Activated CD4-positive, CD25-positive, alpha-beta regulatory T cell treated with anti-CD3 and anti-CD28 coated beads, Interleukin-2, amount 50 U/mL, for 72 hours (primary cell): ENCODE data around the gene DNASE1L2.
"Not testable (repeated sequence)": the region's sequence is repeated elsewhere in the genome, so short reads cannot be mapped to it uniquely, and the experiment has no call there.

Source experiments
- DNase-seq: peaks from one replicate; pipeline ENCODE4 v3.0.0; 2021

DNASE1L2 gene

DNA sequence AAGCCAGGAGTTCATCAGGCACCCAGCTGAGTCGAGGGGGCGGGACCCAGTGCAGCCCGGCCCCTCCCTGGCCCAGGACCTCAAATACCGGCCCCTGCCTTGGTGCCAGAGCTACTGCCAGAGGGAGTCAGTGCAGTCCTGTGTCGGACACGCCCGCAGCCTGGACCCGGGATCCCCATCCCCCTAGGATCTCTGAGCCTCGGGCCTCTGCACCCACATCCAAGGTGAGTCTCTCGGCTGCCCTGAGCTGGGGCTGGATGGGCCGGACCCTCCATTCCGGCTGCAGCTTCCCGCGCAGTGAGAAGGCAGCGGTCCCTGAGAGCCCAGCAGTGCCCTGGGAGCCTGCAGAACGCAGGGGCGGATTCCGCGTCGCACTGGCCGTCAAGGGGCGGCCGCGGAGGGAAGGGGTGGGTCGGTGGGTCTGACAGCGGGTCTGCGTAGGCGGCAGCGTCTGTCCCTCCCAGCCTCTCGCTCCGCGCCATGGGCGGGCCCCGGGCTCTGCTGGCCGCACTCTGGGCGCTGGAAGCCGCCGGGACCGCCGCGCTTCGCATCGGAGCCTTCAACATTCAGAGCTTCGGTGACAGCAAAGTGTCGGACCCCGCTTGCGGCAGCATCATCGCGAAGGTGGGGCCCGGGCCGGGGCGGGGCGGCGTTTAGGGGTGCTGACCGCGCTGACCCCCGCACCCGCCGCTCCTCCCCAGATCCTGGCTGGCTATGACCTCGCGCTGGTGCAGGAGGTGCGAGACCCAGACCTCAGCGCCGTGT, at the start of gene DNASE1L2:
DNASE1L2 (plus strand) TSS at position 108 of the 765 bp plus-strand sequence; CDS start at position 481, 373 bp downstream.
- DNase-seq: no peak

DNA sequence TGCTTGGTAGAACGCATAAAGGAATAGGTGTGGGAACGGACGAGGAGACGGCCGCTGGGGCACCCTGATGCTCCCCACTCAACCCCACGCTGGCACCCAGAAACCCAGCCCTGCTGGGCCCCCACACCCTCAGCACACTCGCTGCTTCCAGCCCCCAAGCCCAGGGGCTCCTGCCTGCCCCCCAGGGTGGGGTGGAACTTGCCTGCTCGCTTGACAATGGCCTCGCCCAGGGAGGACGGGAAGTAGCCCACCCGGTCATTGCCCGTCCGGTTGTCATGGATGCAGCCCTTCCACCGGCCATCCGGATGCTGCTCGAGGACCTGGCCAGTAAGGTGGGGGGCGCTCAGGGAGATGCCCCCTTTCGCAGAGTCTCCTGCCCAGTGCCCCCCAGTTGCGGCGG, 49.7 kb upstream of the DNASE1L2 start:
- no peak for DNase-seq

- DNase-seq: no peak
These were observed 49.0 kb upstream of the DNASE1L2 start for GRCh38 chr16:2187212-2187611.

DNA sequence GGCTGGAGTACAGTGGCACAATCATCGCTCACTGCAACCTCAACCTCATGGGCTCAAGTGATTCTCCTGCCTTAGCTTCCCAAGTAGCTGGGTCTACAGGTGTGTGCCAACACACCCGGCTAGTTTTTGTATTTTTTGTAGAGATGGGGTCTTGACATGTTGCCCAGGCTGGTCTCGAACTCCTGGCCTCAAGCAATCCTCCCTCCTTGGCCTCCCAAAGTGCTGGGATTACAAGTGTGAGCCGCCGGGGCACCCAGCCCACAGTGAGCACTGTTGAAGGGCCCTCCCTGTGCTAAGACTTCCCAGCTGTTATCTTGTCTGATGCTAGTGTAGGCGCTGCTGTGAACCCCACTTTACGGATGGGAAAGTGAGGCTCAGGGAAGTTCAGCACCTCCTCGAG, 47.8 kb upstream of the DNASE1L2 start:
- DNase-seq: no peak

DNA sequence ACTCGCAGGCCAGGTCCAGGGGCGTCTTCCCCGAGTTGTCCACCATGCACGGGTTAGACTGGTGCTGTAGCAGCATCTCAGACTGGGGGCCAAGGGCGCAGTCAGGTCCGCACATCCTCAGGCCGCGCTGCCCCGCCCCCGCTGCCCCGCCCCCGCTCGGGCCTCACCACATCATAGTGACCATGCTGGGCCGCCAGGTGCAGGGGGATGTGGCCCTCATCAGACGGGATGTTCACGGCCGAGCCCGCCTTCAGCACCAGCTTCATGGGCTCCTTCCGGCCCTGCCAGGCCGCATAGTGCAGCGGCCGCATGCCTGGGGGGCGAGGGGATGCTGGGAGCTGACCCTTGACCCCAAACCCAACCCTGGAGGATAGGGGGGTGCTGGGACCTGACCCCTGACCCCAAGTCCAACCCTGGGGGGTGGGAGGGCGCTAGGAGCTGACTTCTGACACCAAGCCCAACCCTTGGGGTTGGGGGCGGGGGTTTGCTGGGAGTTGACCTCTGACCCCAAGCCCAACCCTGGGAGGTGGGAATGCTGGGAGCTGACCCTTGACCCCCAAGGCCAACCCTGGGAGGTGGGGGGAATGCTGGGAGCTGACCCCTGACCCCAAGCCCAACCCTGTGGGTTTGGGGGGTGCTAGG, 46.9 kb upstream of the DNASE1L2 start:
- DNase-seq: no peak

- no peak for DNase-seq
These were observed 46.1 kb upstream of the DNASE1L2 start for GRCh38 chr16:2190002-2190658.

GRCh38 chr16:2190659-2191445, 45.4 kb upstream of the DNASE1L2 start:
- no peak for DNase-seq

GRCh38 chr16:2191446-2191706, 44.9 kb upstream of the DNASE1L2 start:
- no peak for DNase-seq

DNA sequence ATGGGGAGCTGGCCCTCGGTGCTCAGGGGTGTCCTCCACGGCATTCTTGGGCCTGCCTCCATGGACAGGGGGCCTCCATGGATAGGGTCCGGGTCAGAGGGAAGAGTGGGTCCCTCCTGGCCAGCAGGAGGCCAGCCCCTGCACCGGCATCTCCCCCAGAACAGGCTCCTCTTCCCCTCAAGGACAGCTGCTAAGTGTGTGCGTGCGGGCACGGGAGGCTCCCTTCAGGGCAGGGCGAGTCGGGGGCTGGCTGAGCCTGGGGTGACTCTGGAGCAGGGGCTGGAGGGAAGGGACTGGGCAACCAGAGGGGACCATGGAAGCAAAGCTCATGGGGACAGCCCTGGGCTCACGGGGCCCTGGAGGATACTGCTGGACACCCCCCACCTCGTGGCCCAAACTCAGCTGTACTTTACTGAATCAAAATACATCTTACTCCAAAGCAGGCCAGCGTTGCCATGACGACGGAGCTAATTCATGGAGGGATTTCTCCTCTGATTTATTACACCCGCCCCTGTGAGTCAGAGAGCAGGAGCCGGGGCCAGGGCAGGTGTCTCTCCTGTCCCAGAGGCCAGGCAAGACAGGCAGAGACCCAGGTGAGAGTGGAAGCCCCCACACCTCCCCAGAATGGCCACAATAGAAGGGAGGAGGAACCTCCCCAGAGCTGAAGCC, 41.9 kb upstream of the DNASE1L2 start:
- no peak for DNase-seq

GRCh38 chr16:2194852-2195321, 41.4 kb upstream of the DNASE1L2 start:
- DNase-seq: no peak

GRCh38 chr16:2195322-2196161, 40.7 kb upstream of the DNASE1L2 start:
- DNase-seq: no peak

DNA sequence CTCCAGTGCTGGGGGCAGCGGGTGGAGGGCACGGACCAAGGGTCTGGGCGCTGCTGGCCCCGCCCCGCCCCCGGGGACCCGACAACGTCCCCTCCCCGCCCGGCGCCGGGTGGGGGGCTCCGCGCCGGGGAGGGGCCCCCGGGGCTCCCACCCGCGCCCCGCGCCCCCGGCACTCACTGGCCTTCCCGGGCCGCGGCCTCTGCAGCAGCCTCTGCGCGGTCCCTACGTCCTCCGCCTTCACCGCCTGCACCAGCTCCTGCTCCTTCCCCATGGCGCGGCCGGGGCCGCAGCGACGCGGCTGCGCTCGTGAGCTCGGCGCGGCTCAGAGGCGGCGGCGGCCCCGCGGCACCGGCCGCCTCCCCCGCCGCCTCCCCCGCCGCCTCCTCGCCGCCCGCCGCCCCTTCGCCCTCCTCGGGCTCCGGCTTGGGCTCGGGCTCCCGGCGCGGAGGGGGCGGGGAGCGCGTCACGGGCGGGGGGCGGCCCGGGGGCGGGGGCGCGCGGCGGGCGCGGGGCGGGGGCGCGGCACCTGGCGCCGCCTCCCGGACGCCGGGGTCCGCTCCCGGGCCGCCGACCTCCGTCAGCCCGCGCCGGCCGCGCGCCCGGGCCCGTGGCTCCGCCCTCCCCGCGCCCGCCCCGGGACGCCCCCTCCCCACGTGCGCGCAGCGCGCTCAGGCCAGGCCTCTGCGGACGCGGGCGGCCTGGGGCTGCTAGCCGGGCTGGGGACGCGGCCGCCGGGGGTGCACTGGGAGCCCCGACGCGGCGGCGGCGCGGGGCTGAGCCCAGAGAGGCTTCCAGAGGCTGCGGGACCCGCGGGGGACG, 39.9 kb upstream of the DNASE1L2 start, which contains the start of gene CASKIN1:
CASKIN1 (minus strand) TSS at position 444 of the 819 bp plus-strand sequence; CDS start at position 271, 173 bp downstream.
- no peak for DNase-seq

- DNase-seq: no peak
These were observed 39.2 kb upstream of the DNASE1L2 start for GRCh38 chr16:2196981-2197511.

- no peak for DNase-seq
These were observed 38.5 kb upstream of the DNASE1L2 start for GRCh38 chr16:2197765-2198164.

DNA sequence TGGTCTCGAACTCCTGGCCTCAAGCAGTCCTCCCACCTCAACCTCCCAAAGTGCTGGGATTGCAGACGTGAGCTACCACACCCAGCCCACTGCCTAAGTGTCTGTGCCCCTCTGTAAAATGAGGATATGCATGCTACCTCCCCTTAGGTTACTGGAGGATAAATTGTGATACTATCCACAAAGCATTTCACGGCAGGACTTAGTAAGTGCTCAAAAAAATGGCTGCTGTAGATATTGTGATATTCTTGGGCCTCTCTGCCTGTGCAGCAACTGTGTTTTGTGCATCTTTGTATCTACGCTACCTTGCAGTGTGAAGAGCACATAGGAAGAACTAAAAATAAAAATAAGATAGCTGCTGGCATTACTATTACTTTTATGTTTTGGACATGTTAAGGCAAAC, 38.0 kb upstream of the DNASE1L2 start:
- DNase-seq: no peak

DNA sequence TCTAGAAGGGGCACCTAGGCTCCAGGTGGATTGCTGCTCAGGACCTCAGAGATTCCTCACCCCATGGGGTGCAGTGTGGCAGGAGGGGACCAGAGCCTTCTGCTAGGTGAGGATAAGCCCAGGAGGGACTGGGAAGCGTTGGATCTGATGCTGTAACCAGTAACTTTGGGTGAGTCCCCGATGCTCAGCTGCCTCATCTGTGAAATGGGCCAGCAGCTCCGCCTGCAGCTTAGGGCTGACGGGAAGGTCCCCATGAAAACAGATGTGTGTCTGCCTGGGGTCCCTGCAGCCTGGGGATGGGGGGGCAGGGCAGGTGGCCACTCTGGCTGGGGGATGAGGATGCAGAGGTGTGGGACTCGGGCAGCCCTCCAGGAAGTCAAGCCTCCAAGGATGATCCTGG, 37.1 kb upstream of the DNASE1L2 start:
- DNase-seq: no peak

GRCh38 chr16:2199621-2200139, 36.6 kb upstream of the DNASE1L2 start:
- DNase-seq: no peak

GRCh38 chr16:2200313-2200712, 35.9 kb upstream of the DNASE1L2 start:
- no peak for DNase-seq

DNA sequence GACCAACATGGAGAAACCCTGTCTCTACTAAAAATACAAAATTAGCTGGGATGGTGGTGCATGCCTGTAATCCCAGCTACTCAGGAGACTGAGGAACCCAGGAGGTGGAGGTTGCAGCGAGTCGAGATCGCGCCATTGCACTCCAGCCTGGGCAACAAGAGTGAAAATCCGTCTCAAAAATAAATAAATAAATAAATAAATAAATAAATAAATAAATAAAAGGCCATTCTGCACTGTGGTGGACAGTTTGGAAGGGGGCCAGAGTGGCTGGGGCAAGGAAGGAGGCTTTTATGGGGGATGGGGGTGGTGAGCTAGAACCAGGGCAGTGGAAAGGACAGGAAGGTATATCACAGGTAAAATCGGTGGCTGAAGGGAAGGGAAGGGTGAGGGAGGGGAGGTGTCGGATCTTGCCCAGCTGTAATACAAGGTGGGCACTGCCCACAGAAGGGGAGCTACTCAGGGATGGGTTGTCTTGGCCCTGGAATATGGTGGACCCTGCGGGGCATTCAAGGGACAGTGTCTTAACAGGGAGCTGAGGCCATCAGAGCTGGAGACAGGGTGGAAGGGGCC, 33.0 kb upstream of the DNASE1L2 start:
- not testable (repeated sequence) for DNase-seq
